NCI-H2081 (cell line): ENCODE measurements around the gene TEX36.
"Not testable (repeated sequence)": the region's sequence is repeated elsewhere in the genome, so short reads cannot be mapped to it uniquely, and the experiment has no call there.

Experiments
- DNase-seq, 2 experiments: peaks; one replicate each; lab custom pipeline; 2025; lab: John Stamatoyannopoulos, UW

The TEX36 gene

GRCh38 chr10:125683063-125683462 is at the start of gene TEX36:
Gene TEX36, minus strand, starts transcription at chr10:125683163. Its CDS starts 174 bp downstream, at chr10:125682989.
- DNase-seq, result no peak

GRCh38 chr10:125727436-125727835 is 44.5 kb upstream of the TEX36 start:
- DNase-seq, result no peak

- DNase-seq, result no peak
These were observed 44.0 kb upstream of the TEX36 start for GRCh38 chr10:125726914-125727313.

GRCh38 chr10:125722811-125723210 is 39.8 kb upstream of the TEX36 start:
- no peak for DNase-seq

GRCh38 chr10:125721035-125721434 is 38.1 kb upstream of the TEX36 start:
- peak in 1 of 2 experiments; percentile 7 for DNase-seq

- no peak for DNase-seq
These were observed 37.0 kb upstream of the TEX36 start for GRCh38 chr10:125720002-125720382.

- peak; percentile 97 for DNase-seq
These were observed 36.4 kb upstream of the TEX36 start, which contains the start of gene EDRF1 for GRCh38 chr10:125719173-125720001. Gene EDRF1, plus strand, starts transcription at chr10:125719709. Its CDS starts 99 bp downstream, at chr10:125719808.

GRCh38 chr10:125714728-125715127 is 31.8 kb upstream of the TEX36 start:
- DNase-seq, result not testable (repeated sequence)

GRCh38 chr10:125711110-125711750 is 28.3 kb upstream of the TEX36 start:
- DNase-seq, result no peak

- no peak for DNase-seq
These were observed 26.9 kb upstream of the TEX36 start for GRCh38 chr10:125709553-125710474.

GRCh38 chr10:125708971-125709503 is 26.1 kb upstream of the TEX36 start:
- no peak for DNase-seq

GRCh38 chr10:125707541-125708468 is 24.8 kb upstream of the TEX36 start:
- no peak for DNase-seq

- DNase-seq, result no peak
These were observed 17.5 kb upstream of the TEX36 start for GRCh38 chr10:125700355-125700911.

GRCh38 chr10:125699562-125700143 is 16.7 kb upstream of the TEX36 start:
- no peak for DNase-seq

GRCh38 chr10:125698481-125698998 is 15.6 kb upstream of the TEX36 start:
- no peak for DNase-seq

GRCh38 chr10:125696884-125697283 is 13.9 kb upstream of the TEX36 start:
- peak in 1 of 2 experiments; percentile 7 for DNase-seq

GRCh38 chr10:125694883-125695282 is 11.9 kb upstream of the TEX36 start:
- DNase-seq, result no peak

- DNase-seq, result no peak
These were observed 10.5 kb upstream of the TEX36 start for GRCh38 chr10:125693524-125693847.

- no peak for DNase-seq
These were observed 9.9 kb upstream of the TEX36 start for GRCh38 chr10:125692601-125693523.
